K562 (cell line): Measurements from ENCODE around the gene CPZ. TPM values are rescaled to one million over a fixed set of nuclear protein-coding genes. Genes with fewer than 3 reads are reported as not detected.

Source experiments
- ATAC-seq: fragments of 200-7000 bp; cut with Tn5 transposase; 3 replicates; pipeline ENCODE4 v1.9.1; 2020; ENCODE audit warnings: moderate library complexity
- BruUV-seq: library from RNA; stranded (reverse); fragments of 400-500 nt; replicated peaks from 2 replicates; lab custom pipeline; 2021; lab: Mats Ljungman, UMichigan
- CTCF ChIA-PET: fragments of 300-600 bp; formaldehyde crosslinking; extraction: SDS; loops from one replicate; lab custom pipeline; 2021; ENCODE audit warnings: low intra/inter-chr PET ratio; lab: Yijun Ruan, JAX
- POLR2A ChIA-PET: fragments of 300-600, 350-650 bp; sonication (Branson Sonifier 250); formaldehyde crosslinking; extraction: SDS; loops from one replicate; lab custom pipeline; 2021; ENCODE audit warnings: antibody characterized with exemption, inconsistent platforms; lab: Yijun Ruan, JAX
- DNase-seq, 4 experiments: peaks; one replicate each; pipeline versions ENCODE4 v3.0.0 to v3.0.0-alpha.2; 2011 to 2018; ENCODE audit warnings: low spot score in 3 of 4, mixed read lengths in 3 of 4; ENCODE audit errors: extremely low read depth in 1 of 4
- FAIRE-seq: peaks from 2 replicates; lab custom pipeline; 2011; peaks lifted over from hg19 to GRCh38; lab: Jason Lieb, UNC
- H2AFZ ChIP-seq: 2 replicates; pipeline ENCODE4 v1.6.0; 2011; ENCODE audit warnings: low read depth, low read length, control low read depth, inconsistent platforms
- H3K27ac ChIP-seq: fragments of 200-600 bp; 3 replicates; pipeline ENCODE4 v1.8.0; 2011; ENCODE audit warnings: low read depth, mild to moderate bottlenecking, control low read depth, inconsistent platforms, low read length, moderate library complexity, mixed read lengths; ENCODE audit errors: extremely low read depth
- H3K27me3 ChIP-seq, 2 experiments: fragments of 300-600 bp in 1 of 2; 2 replicates in 1 of 2; 3 replicates in 1 of 2; pipeline versions ENCODE4 v1.6.0 to v1.8.0; 2011; ENCODE audit warnings: inconsistent platforms in 2 of 2, low read length in 2 of 2, mild to moderate bottlenecking in 1 of 2, mixed read lengths in 1 of 2, moderate library complexity in 1 of 2; ENCODE audit not compliant: control insufficient read depth in 2 of 2, insufficient read depth in 2 of 2
- H3K36me3 ChIP-seq: fragments of 300-600 bp; 3 replicates; pipeline ENCODE4 v1.8.0; 2011; ENCODE audit warnings: mild to moderate bottlenecking, low read length, inconsistent platforms; ENCODE audit not compliant: control insufficient read depth, insufficient read depth
- H3K4me1 ChIP-seq, 2 experiments: fragments of 200-600 bp in 1 of 2; replicated peaks in 1 of 2; 2 replicates in 1 of 2; 3 replicates in 1 of 2; pipeline versions ENCODE4 v1.5.1 to v1.8.0; 2011; ENCODE audit warnings: inconsistent platforms in 2 of 2, low read length in 2 of 2, mild to moderate bottlenecking in 1 of 2, mixed read lengths in 1 of 2, moderate library complexity in 1 of 2; ENCODE audit not compliant: control insufficient read depth in 2 of 2, insufficient read depth in 2 of 2
- H3K4me2 ChIP-seq: 2 replicates; pipeline ENCODE4 v1.6.1; 2011; ENCODE audit warnings: low read length, control low read depth, inconsistent platforms, mixed read lengths; ENCODE audit not compliant: insufficient read depth
- H3K4me3 ChIP-seq: fragments of 200-600 bp; sonication (generic), shearing (Covaris generic); 2 replicates; pipeline ENCODE4 v1.5.1; 2016; ENCODE audit warnings: control low read depth, inconsistent platforms
- H3K79me2 ChIP-seq: fragments of 200-600 bp; 3 replicates; pipeline ENCODE4 v1.8.0; 2011; ENCODE audit warnings: low read length, inconsistent platforms; ENCODE audit not compliant: control insufficient read depth, insufficient read depth
- H3K9ac ChIP-seq, 2 experiments: 2 replicates each; pipeline versions ENCODE4 v1.6.0 to v1.6.1; 2011; ENCODE audit warnings: low read depth in 2 of 2, low read length in 2 of 2, control low read depth in 1 of 2, inconsistent platforms in 1 of 2, mild to moderate bottlenecking in 1 of 2, mixed read lengths in 1 of 2; ENCODE audit not compliant: insufficient read depth in 1 of 2
- H3K9me1 ChIP-seq: one replicate; pipeline ENCODE4 v1.6.0; 2011; ENCODE audit warnings: inconsistent platforms, mild to moderate bottlenecking, low read length, moderate library complexity; ENCODE audit not compliant: control insufficient read depth, insufficient read depth
- H3K9me3 ChIP-seq: replicated peaks from 2 replicates; pipeline ENCODE4 v1.5.1; 2011; ENCODE audit warnings: low read depth, low read length, inconsistent platforms; ENCODE audit not compliant: control insufficient read depth, insufficient read depth
- H4K20me1 ChIP-seq: replicated peaks from 2 replicates; pipeline ENCODE4 v1.6.1; 2011; ENCODE audit warnings: low read length, inconsistent platforms, mixed read lengths; ENCODE audit not compliant: control insufficient read depth, insufficient read depth
- CTCF ChIP-seq, 3 experiments: IDR thresholded peaks in 2 of 3; conservative IDR thresholded peaks in 1 of 3; 2 replicates each; pipeline ENCODE4 v1.5.1; 2011 to 2012; ENCODE audit warnings: low read length in 3 of 3, mild to moderate bottlenecking in 3 of 3, control low read depth in 2 of 3, improper control_type of control experiment in 1 of 3, inconsistent platforms in 1 of 3, low read depth in 1 of 3, mixed read lengths in 1 of 3, moderate library complexity in 1 of 3; ENCODE audit not compliant: insufficient read depth in 2 of 3
- MAX ChIP-seq: sonication (generic); formaldehyde crosslinking; IDR thresholded peaks from 2 replicates; pipeline ENCODE4 v1.9.0; 2022; ENCODE audit warnings: mild to moderate bottlenecking, missing genetic modification reagents
- RFX7 ChIP-seq: fragments of 250-450 bp; sonication (Bioruptor Pico); IDR thresholded peaks from 2 replicates; pipeline ENCODE4 v1.5.1; 2021; ENCODE audit warnings: mild to moderate bottlenecking
- WGBS: fragments of 100-300 bp; shearing (Covaris generic); methylation state at CpG from one replicate; pipeline ENCODE4 v1.1.6; 2016; ENCODE audit warnings: low coverage, mixed read lengths; ENCODE audit not compliant: insufficient coverage; ENCODE audit errors: missing lambda C conversion rate; 5-methylcytosine and 5-hydroxymethylcytosine counted together
- in situ Hi-C: fragments of 300-500 bp; cut with MboI; formaldehyde crosslinking; loops from 4 replicates; pipeline ENCODE4 v1.15.0; 2018; ENCODE audit warnings: inconsistent platforms, mixed read lengths
- intact Hi-C: fragments of 100-400 bp; cut with micrococcal nuclease; formaldehyde crosslinking; loops from 2 replicates; pipeline ENCODE4 v1.14.2; 2022
- polyA plus RNA-seq, 8 experiments: library from polyadenylated mRNA; depleted of rRNA in 4 of 8; stranded (reverse) in 5 of 8; unstranded in 3 of 8; fragments of >200 nt; fragmentation: Nextera tagmentation in 2 of 8; fragmentation: Illumina TruSeq in 1 of 8; extraction: Ambion mirVana in 2 of 8; extraction: Trizol in 1 of 8; gene quantifications; 2 replicates each; pipeline versions ENCODE4 v1.2.1 to v1.2.3, GENCODE V29; 2011 to 2014; ENCODE audit warnings: inconsistent platforms in 1 of 8, missing spikeins in 1 of 8
- total RNA-seq, 7 experiments: library from RNA; depleted of rRNA in 6 of 7; stranded (reverse); fragments of >200 nt in 6 of 7; fragmentation: Illumina TruSeq in 2 of 7; extraction: Trizol in 2 of 7; gene quantifications; 2 replicates each; pipeline versions ENCODE4 v1.2.1 to v1.2.3, GENCODE V29; 2011 to 2021; ENCODE audit warnings: low replicate concordance in 1 of 7

Gene CPZ
- total and polyA plus RNA-seq, 9 of the 15 experiments (the other 6 are each of a cell fraction or from before 2014, with no cell fraction given): 0.06 to 2.2 (median 1.2) TPM; not detected in 1

- intact Hi-C loops: no loop called here
- H3K9me1 ChIP-seq: no peaks in the 10 kb centered on the region
- peaks cover 0 to 59% of the 10 kb centered on the region in 2 experiments; a peak in 3 of 5 replicates for H3K27me3 ChIP-seq
- DNase-seq (no peak), ATAC-seq (peak; percentile 12; the same call in 1 of the 3 replicates), FAIRE-seq (no peak)
- peaks cover 6% of the 10 kb centered on the region; the same call in 1 of the 2 replicates for H4K20me1 ChIP-seq
- ChIA-PET POLR2A (interaction anchor here (0.7 kb wide), 1 partner anchor 318 kb away, joined by 3 read pairs; no protein-coding TSS in a partner anchor), CTCF (no interaction called here)
- no peaks in the 10 kb centered on the region for H3K79me2 ChIP-seq
- H3K9ac ChIP-seq: no peak overlapping the region
- no peak overlapping the region for H3K4me2 ChIP-seq
- H2AFZ ChIP-seq: no peak overlapping the region
- H3K36me3 ChIP-seq: no peaks in the 10 kb centered on the region
- TF ChIP-seq MAX: no peak
- no peak for TF ChIP-seq RFX7 (CRISPR knock-in tag)
- peak; percentile 17 to 23 (median 20); a peak in 1 of 6 replicates for TF ChIP-seq CTCF (IDR thresholded peaks at IDR 0.05 in 2 of 3, conservative IDR thresholded peaks at IDR 0.05 in 1 of 3; ENCODE audit: insufficient read depth in 2 of 3, low read depth in 1 of 3, low read length in 3 of 3)
- TF ChIP-seq, all 486 proteins: peak for 1
- Histone ChIP-seq H3K4me1 (peaks cover 0 to 25% of the 10 kb centered on the region in 2 experiments; a peak in 3 of 5 replicates), H3K9me3 (no peaks in the 10 kb centered on the region), H3K27ac (no peak overlapping the region), H3K4me3 (no peak overlapping the region)
- BruUV-seq: no TSS peak
- 4% methylated on average over 6 of the region's 6 CpGs for WGBS
- in situ Hi-C loops: no loop called here
These were observed 7.4 kb upstream of the CPZ start for GRCh38 chr4:8585186-8585585.
